Tibial artery (tissue), 4 donors: Measurements from ENCODE around the gene ANKRD53.

Experiments
- DNase-seq, 2 donors: peaks; one replicate each; pipeline ENCODE4 v3.0.0-alpha.2; 2019
- H3K27ac ChIP-seq, 2 donors: fragments of 200-600 bp; sonication (generic) in 1 of 2; 1 replicate in 1 of 2; 2 replicates in 1 of 2; pipeline ENCODE4 v1.5.1; 2018 to 2019; ENCODE audit warnings: mild to moderate bottlenecking in 1 of 2
- H3K27me3 ChIP-seq, 2 donors: fragments of 200-600 bp; sonication (generic) in 1 of 2; one replicate each; pipeline versions ENCODE4 v1.5.1 to v1.6.0; 2016 to 2019
- H3K36me3 ChIP-seq, 3 donors: fragments of 200-600 bp; sonication (generic) in 2 of 3; one replicate each; pipeline ENCODE4 v1.5.1; 2016 to 2019; ENCODE audit warnings: mild to moderate bottlenecking in 2 of 3
- H3K4me1 ChIP-seq, 4 donors: fragments of 200-600 bp; sonication (generic) in 2 of 4; 1 replicate in 3 of 4; 2 replicates in 1 of 4; pipeline ENCODE4 v1.5.1; 2016 to 2019
- H3K4me3 ChIP-seq, 2 donors: fragments of 200-600 bp; sonication (generic) in 1 of 2; 1 replicate in 1 of 2; 2 replicates in 1 of 2; pipeline ENCODE4 v1.5.1; 2018 to 2019; ENCODE audit warnings: mild to moderate bottlenecking in 2 of 2
- H3K9me3 ChIP-seq, 3 donors: fragments of 200-600 bp; sonication (generic) in 1 of 3; one replicate each; pipeline ENCODE4 v1.5.1; 2016 to 2019
- intact Hi-C: fragments of 100-400 bp; cut with DNase I; formaldehyde crosslinking; loops from one replicate; pipeline ENCODE4 v1.15.0; 2023; ENCODE audit warnings: low total_unique reads
- TF ChIP-seq, protein P1 (sequence below), 2 experiments: fragments of 200-600 bp in 1 of 2; fragments of 450-650 bp in 1 of 2; IDR thresholded peaks; one replicate each; pipeline ENCODE4 v1.5.1; 2017 to 2019; ENCODE audit warnings: antibody characterized with exemption in 2 of 2, mild to moderate bottlenecking in 1 of 2, moderate library complexity in 1 of 2

ANKRD53 gene, protein sequence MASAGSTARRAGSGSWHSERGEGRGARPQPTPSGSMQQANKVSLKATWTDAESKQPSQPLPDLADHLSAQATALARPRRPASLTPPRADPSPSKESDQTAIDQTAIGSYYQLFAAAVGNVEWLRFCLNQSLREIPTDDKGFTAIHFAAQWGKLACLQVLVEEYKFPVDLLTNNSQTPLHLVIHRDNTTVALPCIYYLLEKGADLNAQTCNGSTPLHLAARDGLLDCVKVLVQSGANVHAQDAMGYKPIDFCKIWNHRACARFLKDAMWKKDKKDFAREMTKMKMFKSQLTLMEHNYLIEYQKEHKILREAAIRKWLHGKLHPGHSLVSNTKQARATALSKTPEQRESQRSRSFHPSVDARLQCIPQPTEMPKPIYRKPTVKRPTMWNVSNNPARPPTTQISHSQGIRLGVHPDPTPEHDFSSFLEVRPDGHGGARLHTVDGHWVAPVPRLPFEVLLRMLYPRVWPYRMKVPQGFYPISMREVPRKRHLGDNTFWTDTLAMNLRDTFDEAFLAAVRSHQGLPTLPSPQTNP

DNA sequence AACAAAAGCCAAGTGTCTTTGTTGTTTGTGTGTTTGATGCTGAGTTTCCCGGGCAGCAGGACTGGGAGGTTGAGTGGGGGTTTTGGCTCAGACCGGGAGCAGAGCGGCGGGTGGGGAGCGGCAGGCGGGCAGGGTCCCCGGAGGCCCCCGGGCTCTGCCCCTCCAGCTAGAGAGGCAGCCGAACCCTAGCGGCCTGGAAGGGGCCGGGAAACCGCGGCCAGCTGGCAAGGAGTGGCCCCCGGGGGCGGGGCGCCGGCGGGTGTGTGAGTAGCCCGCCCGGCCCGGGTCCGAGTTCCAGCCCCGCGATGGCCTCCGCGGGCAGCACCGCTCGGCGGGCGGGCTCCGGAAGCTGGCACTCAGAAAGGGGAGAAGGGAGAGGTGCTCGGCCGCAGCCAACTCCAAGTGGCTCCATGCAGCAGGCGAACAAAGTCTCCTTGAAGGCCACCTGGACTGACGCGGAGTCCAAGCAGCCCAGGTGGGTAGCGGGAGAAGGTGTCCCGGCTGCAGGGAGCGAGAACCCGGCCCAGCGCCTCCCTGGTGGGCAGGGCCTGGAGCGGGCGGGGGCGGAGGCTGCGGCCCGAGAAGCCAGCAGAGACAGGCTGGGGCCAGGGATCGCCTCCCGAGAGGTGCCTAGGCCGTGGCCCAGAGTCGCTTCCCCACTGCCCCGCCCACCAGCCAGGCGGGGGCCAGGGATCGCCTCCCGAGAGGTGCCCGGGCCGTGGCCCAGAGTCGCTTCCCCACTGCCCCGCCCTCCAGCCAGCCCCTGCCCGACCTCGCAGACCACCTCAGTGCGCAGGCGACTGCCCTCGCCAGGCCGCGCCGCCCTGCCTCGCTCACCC is at the start of gene ANKRD53:
TSS of gene ANKRD53 (plus strand) at position 290 of the 839 bp plus-strand sequence. CDS start at position 306, 16 bp downstream.
- DNase-seq: peak; percentile 51 to 74
- H3K4me3 ChIP-seq: peak within 1 kb of the TSS; percentile 54 to 63
- intact Hi-C loops: no loop called here
- H3K27me3 ChIP-seq: no peaks in the 10 kb centered on the region
- TF ChIP-seq, protein P1, sequence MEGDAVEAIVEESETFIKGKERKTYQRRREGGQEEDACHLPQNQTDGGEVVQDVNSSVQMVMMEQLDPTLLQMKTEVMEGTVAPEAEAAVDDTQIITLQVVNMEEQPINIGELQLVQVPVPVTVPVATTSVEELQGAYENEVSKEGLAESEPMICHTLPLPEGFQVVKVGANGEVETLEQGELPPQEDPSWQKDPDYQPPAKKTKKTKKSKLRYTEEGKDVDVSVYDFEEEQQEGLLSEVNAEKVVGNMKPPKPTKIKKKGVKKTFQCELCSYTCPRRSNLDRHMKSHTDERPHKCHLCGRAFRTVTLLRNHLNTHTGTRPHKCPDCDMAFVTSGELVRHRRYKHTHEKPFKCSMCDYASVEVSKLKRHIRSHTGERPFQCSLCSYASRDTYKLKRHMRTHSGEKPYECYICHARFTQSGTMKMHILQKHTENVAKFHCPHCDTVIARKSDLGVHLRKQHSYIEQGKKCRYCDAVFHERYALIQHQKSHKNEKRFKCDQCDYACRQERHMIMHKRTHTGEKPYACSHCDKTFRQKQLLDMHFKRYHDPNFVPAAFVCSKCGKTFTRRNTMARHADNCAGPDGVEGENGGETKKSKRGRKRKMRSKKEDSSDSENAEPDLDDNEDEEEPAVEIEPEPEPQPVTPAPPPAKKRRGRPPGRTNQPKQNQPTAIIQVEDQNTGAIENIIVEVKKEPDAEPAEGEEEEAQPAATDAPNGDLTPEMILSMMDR (IDR thresholded peaks at IDR 0.05): peak in 1 of 2 experiments; percentile 10
- H3K9me3 ChIP-seq: no peaks in the 10 kb centered on the region
- peak within 1 kb of the TSS; percentile 89 to 90 for H3K27ac ChIP-seq
- peaks cover 0 to 23% (median 0%) of the 10 kb centered on the region in 3 donors for H3K36me3 ChIP-seq
- peaks cover 0 to 24% (median 15%) of the 10 kb centered on the region in 4 donors for H3K4me1 ChIP-seq

DNA sequence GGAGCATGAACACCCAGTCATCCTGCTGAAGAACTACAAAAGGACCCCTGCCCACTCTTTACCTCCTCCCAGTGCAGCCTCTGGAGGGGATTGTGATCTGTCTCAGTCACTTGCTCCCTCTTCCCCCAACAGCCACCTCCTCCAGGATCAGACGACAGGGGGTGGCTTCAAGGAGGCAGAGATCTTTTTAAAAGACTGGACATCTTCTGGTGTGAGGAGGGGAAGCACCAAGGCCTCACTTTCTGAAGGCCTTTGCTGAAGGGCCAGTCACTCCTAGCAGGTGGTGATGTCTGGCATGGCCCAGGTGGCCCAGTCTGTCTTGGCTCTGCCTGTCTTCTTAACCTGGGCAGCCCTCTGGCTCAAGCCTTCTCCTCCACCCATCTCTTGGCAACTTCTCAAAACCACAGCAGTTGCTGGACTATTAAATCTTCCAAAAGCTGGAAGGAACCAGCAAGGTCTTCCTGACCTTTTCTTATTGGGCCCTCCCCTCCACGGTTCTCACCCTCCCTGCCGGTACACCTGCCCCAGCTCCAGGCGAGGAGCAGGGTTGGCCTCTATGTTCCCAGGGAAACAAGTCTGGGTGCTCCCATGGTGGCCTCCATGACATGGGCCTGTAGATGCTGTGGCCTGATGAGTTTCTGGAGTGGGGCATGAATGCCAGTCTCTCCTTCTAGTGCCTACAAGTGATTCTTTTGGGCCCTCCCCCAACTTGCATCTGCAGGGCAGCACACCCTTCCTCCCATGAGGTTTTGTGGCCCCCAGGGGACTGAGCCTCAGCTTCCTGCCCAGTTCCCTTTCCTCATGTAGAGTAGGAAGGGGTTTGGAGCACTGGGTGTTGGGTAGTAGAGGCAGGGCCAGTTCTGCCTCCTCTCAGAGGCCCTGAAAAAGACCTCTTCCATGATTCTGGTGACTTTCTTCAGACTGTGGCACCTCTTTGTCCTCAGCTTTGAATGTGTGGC is 47.8 kb upstream of the ANKRD53 start:
- no peaks in the 10 kb centered on the region for H3K36me3 ChIP-seq
- H3K27ac ChIP-seq: no peak overlapping the region
- peaks cover 0 to 13% of the 10 kb centered on the region in 2 donors for H3K27me3 ChIP-seq
- no peaks in the 10 kb centered on the region for H3K4me1 ChIP-seq
- intact Hi-C loops: no loop called here
- H3K9me3 ChIP-seq: no peaks in the 10 kb centered on the region
- peak in 1 of 2 donors; percentile 38 for DNase-seq
- TF ChIP-seq, protein P1 (IDR thresholded peaks at IDR 0.05): no peak
- H3K4me3 ChIP-seq: no peak overlapping the region

DNA sequence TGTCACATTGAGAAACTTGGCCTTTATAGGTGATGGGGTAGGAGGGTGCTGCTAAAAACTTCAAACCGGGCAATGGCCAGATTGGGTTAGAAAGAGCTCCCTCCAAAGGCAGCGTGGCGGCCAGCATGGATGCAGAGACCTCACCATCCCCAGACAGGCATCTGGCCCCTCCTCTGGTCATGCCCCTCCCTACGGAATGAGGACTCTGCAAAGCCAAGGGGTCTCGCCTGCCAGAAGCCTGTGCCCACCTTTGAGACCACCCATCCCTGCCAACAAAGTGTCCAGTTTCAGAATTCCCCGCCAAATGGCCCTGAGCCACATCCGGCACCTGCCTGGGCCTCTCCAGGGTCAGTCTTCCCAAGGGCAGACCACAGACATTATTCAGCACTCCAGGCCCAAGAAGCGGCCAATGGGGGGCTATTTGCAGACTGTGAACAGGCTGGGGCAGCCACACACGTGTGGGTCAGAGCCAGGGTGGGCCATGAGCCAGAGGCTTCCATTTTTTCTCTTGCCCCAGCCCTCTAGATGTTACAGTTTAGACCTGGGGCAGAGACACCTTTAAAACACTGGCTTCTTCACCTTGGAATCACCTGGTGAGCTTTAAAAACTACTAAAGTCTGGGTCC is 46.9 kb upstream of the ANKRD53 start:
- no peak overlapping the region for H3K4me3 ChIP-seq
- H3K36me3 ChIP-seq: no peaks in the 10 kb centered on the region
- H3K27me3 ChIP-seq: peaks cover 0 to 18% of the 10 kb centered on the region in 2 donors
- H3K9me3 ChIP-seq: no peaks in the 10 kb centered on the region
- DNase-seq: peak in 1 of 2 donors; percentile 21
- no peak overlapping the region for H3K27ac ChIP-seq
- intact Hi-C loops: no loop called here
- TF ChIP-seq, protein P1 (IDR thresholded peaks at IDR 0.05): no peak
- H3K4me1 ChIP-seq: no peaks in the 10 kb centered on the region

DNA sequence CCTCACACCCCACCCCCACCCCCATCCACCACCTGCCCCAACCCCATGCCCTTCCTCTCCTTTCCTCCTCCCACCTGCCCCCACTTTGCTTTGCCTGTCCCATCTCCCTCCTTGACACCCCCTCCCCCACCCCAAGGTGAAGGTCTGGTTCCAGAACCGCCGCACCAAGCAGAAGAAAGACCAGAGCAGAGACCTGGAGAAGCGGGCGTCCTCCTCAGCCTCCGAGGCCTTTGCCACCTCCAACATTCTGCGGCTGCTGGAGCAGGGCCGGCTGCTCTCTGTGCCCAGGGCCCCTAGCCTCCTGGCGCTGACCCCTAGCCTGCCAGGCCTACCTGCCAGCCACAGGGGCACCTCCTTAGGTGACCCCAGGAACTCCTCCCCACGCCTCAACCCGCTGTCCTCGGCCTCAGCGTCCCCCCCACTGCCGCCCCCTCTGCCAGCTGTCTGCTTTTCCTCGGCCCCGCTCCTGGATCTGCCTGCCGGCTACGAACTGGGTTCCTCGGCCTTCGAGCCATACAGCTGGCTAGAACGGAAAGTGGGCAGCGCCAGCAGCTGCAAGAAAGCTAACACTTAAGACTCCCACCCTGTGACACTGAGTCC is 45.7 kb upstream of the ANKRD53 start:
- no peaks in the 10 kb centered on the region for H3K36me3 ChIP-seq
- TF ChIP-seq, protein P1 (IDR thresholded peaks at IDR 0.05): no peak
- no peak overlapping the region for H3K4me3 ChIP-seq
- peak in 1 of 2 donors; percentile 53 for DNase-seq
- peaks cover 0 to 21% of the 10 kb centered on the region in 2 donors for H3K27me3 ChIP-seq
- no peak overlapping the region for H3K27ac ChIP-seq
- H3K9me3 ChIP-seq: no peaks in the 10 kb centered on the region
- H3K4me1 ChIP-seq: no peaks in the 10 kb centered on the region
- intact Hi-C loops: no loop called here
